Bronchial epithelial cell (primary cell): ENCODE measurements around the gene IGFL3. TPM values are rescaled to one million over a fixed set of nuclear protein-coding genes. Genes with fewer than 3 reads are reported as not detected.

ENCODE experiments used
- DNase-seq: peaks from one replicate; pipeline ENCODE4 v3.0.0-alpha.2; 2010; ENCODE audit warnings: low read depth
- FAIRE-seq: peaks from 2 replicates; lab custom pipeline; 2011; peaks lifted over from hg19 to GRCh38; lab: Jason Lieb, UNC
- H3K27me3 ChIP-seq: 2 replicates; pipeline ENCODE4 v1.5.1; 2011; ENCODE audit warnings: low read length; ENCODE audit not compliant: control insufficient read depth, insufficient read depth
- H3K36me3 ChIP-seq: 2 replicates; pipeline ENCODE4 v1.5.1; 2011; ENCODE audit warnings: low read length; ENCODE audit not compliant: control insufficient read depth, insufficient read depth
- H3K4me3 ChIP-seq: 2 replicates; pipeline ENCODE4 v1.5.1; 2011; ENCODE audit warnings: mild to moderate bottlenecking, low read depth, low read length, control low read depth
- total RNA-seq: library from RNA; depleted of rRNA; stranded (reverse); fragments of >200 nt; gene quantifications from 2 replicates; pipeline ENCODE4 v1.2.1, GENCODE V29; 2014
- TF ChIP-seq, protein P1 (sequence below): IDR thresholded peaks from 2 replicates; pipeline ENCODE4 v1.5.1; 2011; ENCODE audit warnings: mild to moderate bottlenecking, moderate library complexity, low read length, control low read depth, inconsistent platforms; ENCODE audit not compliant: insufficient read depth, severe bottlenecking

The IGFL3 gene
- total RNA-seq, 1 donor from 2014 or later = not detected

GRCh38 chr19:46073268-46073922, 51.1 kb downstream of the IGFL3 start:
- no peaks in the 10 kb centered on the region for H3K36me3 ChIP-seq
- TF ChIP-seq, protein P1, sequence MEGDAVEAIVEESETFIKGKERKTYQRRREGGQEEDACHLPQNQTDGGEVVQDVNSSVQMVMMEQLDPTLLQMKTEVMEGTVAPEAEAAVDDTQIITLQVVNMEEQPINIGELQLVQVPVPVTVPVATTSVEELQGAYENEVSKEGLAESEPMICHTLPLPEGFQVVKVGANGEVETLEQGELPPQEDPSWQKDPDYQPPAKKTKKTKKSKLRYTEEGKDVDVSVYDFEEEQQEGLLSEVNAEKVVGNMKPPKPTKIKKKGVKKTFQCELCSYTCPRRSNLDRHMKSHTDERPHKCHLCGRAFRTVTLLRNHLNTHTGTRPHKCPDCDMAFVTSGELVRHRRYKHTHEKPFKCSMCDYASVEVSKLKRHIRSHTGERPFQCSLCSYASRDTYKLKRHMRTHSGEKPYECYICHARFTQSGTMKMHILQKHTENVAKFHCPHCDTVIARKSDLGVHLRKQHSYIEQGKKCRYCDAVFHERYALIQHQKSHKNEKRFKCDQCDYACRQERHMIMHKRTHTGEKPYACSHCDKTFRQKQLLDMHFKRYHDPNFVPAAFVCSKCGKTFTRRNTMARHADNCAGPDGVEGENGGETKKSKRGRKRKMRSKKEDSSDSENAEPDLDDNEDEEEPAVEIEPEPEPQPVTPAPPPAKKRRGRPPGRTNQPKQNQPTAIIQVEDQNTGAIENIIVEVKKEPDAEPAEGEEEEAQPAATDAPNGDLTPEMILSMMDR = no peak
- FAIRE-seq (no peak), DNase-seq (no peak)
- H3K27me3 ChIP-seq = peaks cover 30% of the 10 kb centered on the region
- no peak overlapping the region for H3K4me3 ChIP-seq

Other genes starting within 250 kb of the IGFL3 start
- gene IRF2BP1, start 238.5 kb downstream of the IGFL3 start, total RNA-seq = 11.3 and 11.8 TPM in 2 replicates
- 0.53 and 0.90 TPM in 2 replicates for gene MYPOP, start 222.1 kb downstream of the IGFL3 start, total RNA-seq
- not detected in 2 replicates for gene NANOS2, start 209.9 kb downstream of the IGFL3 start, total RNA-seq
- not detected in 2 replicates for gene NOVA2, start 150.8 kb downstream of the IGFL3 start, total RNA-seq
- 10.3 and 12.9 TPM in 2 replicates for gene CCDC61, start 129.2 kb downstream of the IGFL3 start, total RNA-seq
- not detected in 2 replicates for gene PGLYRP1, start 101.6 kb downstream of the IGFL3 start, total RNA-seq
- gene IGFL4, start 83.7 kb downstream of the IGFL3 start, total RNA-seq = not detected in 2 replicates
- gene IGFL2, start 23.6 kb upstream of the IGFL3 start, total RNA-seq = 2.4 TPM in 1 of 2 replicates, not detected in the other
- not detected in 2 replicates for gene IGFL1, start 105.1 kb upstream of the IGFL3 start, total RNA-seq
- 0.13 and 0.53 TPM in 2 replicates for gene HIF3A, start 172.4 kb upstream of the IGFL3 start, total RNA-seq
- gene PPP5C, start 222.4 kb upstream of the IGFL3 start, total RNA-seq = 31.3 and 45.2 TPM in 2 replicates